H9 (cell line): ENCODE measurements around the gene MGAT5B. TPM values are rescaled to one million over a fixed set of nuclear protein-coding genes. Genes with fewer than 3 reads are reported as not detected.

Experiments used
- DNase-seq: peaks from one replicate; pipeline ENCODE4 v3.0.0-alpha.2; 2017
- H2AFZ ChIP-seq: one replicate; pipeline ENCODE4 v1.6.1; 2013; ENCODE audit warnings: mild to moderate bottlenecking, low read length, control low read depth, moderate library complexity
- H2AK5ac ChIP-seq: 2 replicates; pipeline ENCODE4 v1.6.1; 2013; ENCODE audit warnings: low read length, control low read depth, mixed read lengths; ENCODE audit not compliant: insufficient read length
- H2BK120ac ChIP-seq: one replicate; pipeline ENCODE4 v1.6.1; 2013; ENCODE audit warnings: low read depth, mild to moderate bottlenecking, low read length, control low read depth, inconsistent platforms; ENCODE audit not compliant: poor library complexity, severe bottlenecking
- H2BK12ac ChIP-seq: 2 replicates; pipeline ENCODE4 v1.6.1; 2013; ENCODE audit warnings: low read length, control low read depth, mixed read lengths, low read depth; ENCODE audit not compliant: insufficient read length
- H2BK15ac ChIP-seq: 2 replicates; pipeline ENCODE4 v1.6.1; 2013; ENCODE audit warnings: low read depth, low read length, control low read depth
- H2BK20ac ChIP-seq: one replicate; pipeline ENCODE4 v1.6.1; 2013; ENCODE audit warnings: low read depth, mild to moderate bottlenecking, low read length, control low read depth, inconsistent platforms; ENCODE audit not compliant: poor library complexity, severe bottlenecking
- H2BK5ac ChIP-seq: 2 replicates; pipeline ENCODE4 v1.6.1; 2013; ENCODE audit warnings: low read length, control low read depth, mixed read lengths; ENCODE audit not compliant: insufficient read length
- H3K14ac ChIP-seq: 2 replicates; pipeline ENCODE4 v1.6.1; 2013; ENCODE audit warnings: low read length, control low read depth; ENCODE audit not compliant: insufficient read depth
- H3K18ac ChIP-seq: 2 replicates; pipeline ENCODE4 v1.6.1; 2013; ENCODE audit warnings: low read depth, mild to moderate bottlenecking, mixed read lengths, low read length, control low read depth; ENCODE audit not compliant: insufficient read length
- H3K23ac ChIP-seq: 2 replicates; pipeline ENCODE4 v1.6.1; 2013; ENCODE audit warnings: low read length, control low read depth, mixed read lengths, low read depth; ENCODE audit not compliant: insufficient read length
- H3K23me2 ChIP-seq: 2 replicates; pipeline ENCODE4 v1.6.1; 2013; ENCODE audit warnings: low read depth, mild to moderate bottlenecking, mixed read lengths, low read length, control low read depth; ENCODE audit not compliant: insufficient read length, poor library complexity, severe bottlenecking
- H3K27ac ChIP-seq: 2 replicates; pipeline ENCODE4 v1.5.1; 2013; ENCODE audit warnings: low read length, control low read depth, mixed read lengths, low read depth; ENCODE audit not compliant: insufficient read length
- H3K27me3 ChIP-seq: 2 replicates; pipeline ENCODE4 v1.6.1; 2013; ENCODE audit warnings: low read length, control low read depth, inconsistent platforms; ENCODE audit not compliant: insufficient read depth
- H3K4ac ChIP-seq: 2 replicates; pipeline ENCODE4 v1.6.1; 2013; ENCODE audit warnings: low read depth, mild to moderate bottlenecking, control low read depth, inconsistent platforms, low read length, moderate library complexity
- H3K4me1 ChIP-seq: 2 replicates; pipeline ENCODE4 v1.6.1; 2013; ENCODE audit warnings: low read length, control low read depth, inconsistent platforms; ENCODE audit not compliant: insufficient read depth
- H3K4me2 ChIP-seq: 2 replicates; pipeline ENCODE4 v1.6.1; 2013; ENCODE audit warnings: low read length, control low read depth, mixed read lengths; ENCODE audit not compliant: insufficient read length, insufficient read depth
- H3K56ac ChIP-seq: 2 replicates; pipeline ENCODE4 v1.6.1; 2013; ENCODE audit warnings: low read depth, mild to moderate bottlenecking, mixed read lengths, low read length, control low read depth; ENCODE audit not compliant: insufficient read length
- H3K79me1 ChIP-seq: 2 replicates; pipeline ENCODE4 v1.6.1; 2013; ENCODE audit warnings: low read depth, mild to moderate bottlenecking, moderate library complexity, low read length, control low read depth, inconsistent platforms; ENCODE audit not compliant: insufficient read depth, poor library complexity, severe bottlenecking
- H3K79me2 ChIP-seq: 2 replicates; pipeline ENCODE4 v1.6.1; 2013; ENCODE audit warnings: low read length, control low read depth, inconsistent platforms; ENCODE audit not compliant: insufficient read depth
- H3K9ac ChIP-seq: 2 replicates; pipeline ENCODE4 v1.6.1; 2013; ENCODE audit warnings: low read length, control low read depth, mixed read lengths; ENCODE audit not compliant: insufficient read length; ENCODE audit errors: extremely low read depth
- H3K9me3 ChIP-seq: one replicate; pipeline ENCODE4 v1.6.1; 2013; ENCODE audit warnings: low read depth, low read length, inconsistent platforms; ENCODE audit not compliant: control insufficient read depth
- H3T11ph ChIP-seq: one replicate; pipeline ENCODE4 v1.6.1; 2013; ENCODE audit warnings: mild to moderate bottlenecking, low read length, control low read depth, inconsistent platforms
- H4K20me1 ChIP-seq: one replicate; pipeline ENCODE4 v1.6.1; 2013; ENCODE audit not compliant: control insufficient read depth, insufficient read length, insufficient read depth
- H4K5ac ChIP-seq: 2 replicates; pipeline ENCODE4 v1.6.1; 2013; ENCODE audit warnings: low read depth, mild to moderate bottlenecking, mixed read lengths, low read length, control low read depth; ENCODE audit not compliant: insufficient read length
- H4K8ac ChIP-seq: replicated peaks from 2 replicates; pipeline ENCODE4 v1.6.1; 2013; ENCODE audit warnings: low read length, control low read depth, mixed read lengths, low read depth; ENCODE audit not compliant: insufficient read length
- H4K91ac ChIP-seq: 2 replicates; pipeline ENCODE4 v1.6.1; 2013; ENCODE audit warnings: low read depth, mild to moderate bottlenecking, moderate library complexity, mixed read lengths, low read length, control low read depth; ENCODE audit not compliant: insufficient read length
- H3K27ac Mint-ChIP-seq, 3 experiments: 2 replicates in 2 of 3; 3 replicates in 1 of 3; pipeline ENCODE4 v1.8.0; 2020 to 2021; ENCODE audit warnings: mixed read lengths in 3 of 3, mild to moderate bottlenecking in 1 of 3, moderate library complexity in 1 of 3
- H3K27me3 Mint-ChIP-seq: 2 replicates; pipeline ENCODE4 v1.8.0; 2021; ENCODE audit warnings: low read depth, mild to moderate bottlenecking, moderate library complexity, mixed read lengths
- H3K36me3 Mint-ChIP-seq, 3 experiments: 2 replicates in 2 of 3; 3 replicates in 1 of 3; pipeline ENCODE4 v1.8.0; 2020 to 2021; ENCODE audit warnings: low read depth in 3 of 3, mixed read lengths in 3 of 3; ENCODE audit not compliant: insufficient read depth in 1 of 3
- H3K4me1 Mint-ChIP-seq, 2 experiments: 2 replicates each; pipeline ENCODE4 v1.8.0; 2020; ENCODE audit warnings: mixed read lengths in 2 of 2
- H3K4me3 Mint-ChIP-seq, 2 experiments: 2 replicates in 1 of 2; 3 replicates in 1 of 2; pipeline ENCODE4 v1.8.0; 2020 to 2021; ENCODE audit warnings: mild to moderate bottlenecking in 2 of 2, mixed read lengths in 2 of 2, moderate library complexity in 1 of 2
- H3K9me3 Mint-ChIP-seq, 2 experiments: 2 replicates in 1 of 2; 3 replicates in 1 of 2; pipeline ENCODE4 v1.8.0; 2020; ENCODE audit warnings: mild to moderate bottlenecking in 2 of 2, mixed read lengths in 2 of 2, moderate library complexity in 1 of 2
- CTCF ChIP-seq: fragments of 200-600 bp; sonication (generic); conservative IDR thresholded peaks from 3 replicates; pipeline ENCODE4 v1.8.0; 2021; ENCODE audit warnings: antibody characterized with exemption, mild to moderate bottlenecking
- WGBS: extraction: QIAGEN DNeasy Blood & Tissue Kit; methylation state at CpG from one replicate; pipeline ENCODE4 v1.1.7; 2013; ENCODE audit warnings: missing lambda C conversion rate, low lambda C conversion rate, mixed read lengths; ENCODE audit not compliant: insufficient read length; ENCODE audit errors: extremely low coverage; 5-methylcytosine and 5-hydroxymethylcytosine counted together
- total RNA-seq: library from RNA; stranded (reverse); gene quantifications from 2 replicates; pipeline ENCODE4 v1.2.1, GENCODE V29; 2021

Gene MGAT5B
- total RNA-seq, 1 experiment from 2014 or later, result 4.9 TPM

- Histone ChIP-seq H3K79me2 (no peaks in the 10 kb centered on the region), H3K4me2 (no peak overlapping the region), H2AK5ac (no peak overlapping the region), H3K23me2 (no peaks in the 10 kb centered on the region), H2BK5ac (no peak overlapping the region), H2BK120ac (no peak overlapping the region), H4K5ac (no peak overlapping the region), H4K8ac (no peak overlapping the region), H3K9me3 (no peaks in the 10 kb centered on the region), H3K23ac (no peak overlapping the region), H2BK12ac (no peak overlapping the region), H3K79me1 (no peaks in the 10 kb centered on the region), H2BK20ac (no peak overlapping the region), H2BK15ac (no peak overlapping the region), H2AFZ (no peak overlapping the region), H3K4ac (no peak overlapping the region), H3T11ph (no peak overlapping the region), H3K9ac (no peak overlapping the region), H3K18ac (no peak overlapping the region), H3K56ac (no peak overlapping the region), H4K20me1 (no peaks in the 10 kb centered on the region), H3K27ac (no peak overlapping the region), H4K91ac (no peak overlapping the region), H3K14ac (no peak overlapping the region), H3K27me3 (no peaks in the 10 kb centered on the region), H3K4me1 (no peaks in the 10 kb centered on the region)
- WGBS, result no CpG with 5 or more reads among the region's 11 CpGs
- H3K4me3 Mint-ChIP-seq, result no peak overlapping the region
- H3K36me3 Mint-ChIP-seq, result peaks cover 4 to 20% (median 9%) of the 10 kb centered on the region in 3 experiments; a peak in 5 of 7 replicates
- no peak for TF ChIP-seq CTCF
- DNase-seq, result no peak
- no peaks in the 10 kb centered on the region for H3K27me3 Mint-ChIP-seq
- peaks cover 0 to 4% of the 10 kb centered on the region in 2 experiments; a peak in 1 of 4 replicates for H3K4me1 Mint-ChIP-seq
- H3K9me3 Mint-ChIP-seq, result peaks cover 12 to 13% of the 10 kb centered on the region in 2 experiments; a peak in 4 of 5 replicates
- no peak overlapping the region for H3K27ac Mint-ChIP-seq
Observed at GRCh38 chr17:76894842-76895241, 26.6 kb downstream of the MGAT5B start.
